GM23338 (cell line): ENCODE measurements around the gene AFF3. TPM values are rescaled to one million over a fixed set of nuclear protein-coding genes. Genes with fewer than 3 reads are reported as not detected.

Experiments used
- ATAC-seq: fragments of 200-7000 bp; cut with Tn5 transposase; 3 replicates; pipeline ENCODE4 v1.9.1; 2020
- DNase-seq: peaks from one replicate; pipeline ENCODE4 v3.0.0-alpha.2; 2015; ENCODE audit warnings: low spot score
- H2AFZ ChIP-seq: fragments of 200-600 bp; sonication (generic); 2 replicates; pipeline ENCODE4 v1.8.0; 2016; ENCODE audit warnings: antibody characterized with exemption, mild to moderate bottlenecking, moderate library complexity
- H3F3A ChIP-seq: fragments of 200-600 bp; sonication (generic); replicated peaks from 2 replicates; pipeline ENCODE4 v1.8.0; 2017; ENCODE audit warnings: antibody characterized with exemption, mixed run types, low read depth
- H3K27ac ChIP-seq: fragments of 200-600 bp; sonication (generic); 2 replicates; pipeline ENCODE4 v1.6.1; 2016; ENCODE audit warnings: low read depth
- H3K27me3 ChIP-seq: fragments of 200-600 bp; sonication (generic); 2 replicates; pipeline ENCODE4 v1.8.0; 2016; ENCODE audit warnings: mild to moderate bottlenecking, mixed run types, moderate library complexity; ENCODE audit not compliant: insufficient read depth
- H3K36me3 ChIP-seq: fragments of 200-600 bp; sonication (generic); 2 replicates; pipeline ENCODE4 v1.8.0; 2016; ENCODE audit warnings: mild to moderate bottlenecking; ENCODE audit not compliant: insufficient read depth
- H3K4me1 ChIP-seq: fragments of 200-600 bp; sonication (generic); 2 replicates; pipeline ENCODE4 v1.8.0; 2016; ENCODE audit warnings: mild to moderate bottlenecking, moderate library complexity; ENCODE audit not compliant: insufficient read depth
- H3K4me2 ChIP-seq: fragments of 200-600 bp; sonication (generic); 2 replicates; pipeline ENCODE4 v1.7.1; 2017; ENCODE audit warnings: mixed run types
- H3K4me3 ChIP-seq: fragments of 200-600 bp; sonication (generic); 2 replicates; pipeline ENCODE4 v1.6.1; 2016; ENCODE audit warnings: mixed run types
- H3K79me2 ChIP-seq: fragments of 200-600 bp; sonication (generic); replicated peaks from 2 replicates; pipeline ENCODE4 v1.8.0; 2017; ENCODE audit warnings: mild to moderate bottlenecking; ENCODE audit not compliant: insufficient read depth
- H3K9me2 ChIP-seq: fragments of 200-600 bp; sonication (generic); 2 replicates; pipeline ENCODE4 v1.8.0; 2017; ENCODE audit not compliant: insufficient read depth
- H4K20me1 ChIP-seq: fragments of 200-600 bp; sonication (generic); replicated peaks from 2 replicates; pipeline ENCODE4 v1.8.0; 2017; ENCODE audit warnings: mild to moderate bottlenecking; ENCODE audit not compliant: insufficient read depth
- H3K27ac Mint-ChIP-seq: 2 replicates; pipeline ENCODE4 v1.8.0; 2020; ENCODE audit warnings: inconsistent platforms, mild to moderate bottlenecking, moderate library complexity, mixed read lengths
- H3K27me3 Mint-ChIP-seq: 3 replicates; pipeline ENCODE4 v1.8.0; 2022; ENCODE audit warnings: low read depth, mild to moderate bottlenecking, moderate library complexity, mixed read lengths, inconsistent platforms; ENCODE audit not compliant: insufficient read depth, poor library complexity
- H3K36me3 Mint-ChIP-seq: 3 replicates; pipeline ENCODE4 v1.8.0; 2021; ENCODE audit warnings: low read depth, mild to moderate bottlenecking, inconsistent platforms, moderate library complexity, mixed read lengths
- H3K4me1 Mint-ChIP-seq: 3 replicates; pipeline ENCODE4 v1.8.0; 2020; ENCODE audit warnings: mild to moderate bottlenecking, inconsistent platforms, mixed read lengths
- H3K4me3 Mint-ChIP-seq: 3 replicates; pipeline ENCODE4 v1.8.0; 2021; ENCODE audit warnings: moderate library complexity, mild to moderate bottlenecking, inconsistent platforms, mixed read lengths
- H3K9me3 Mint-ChIP-seq: 3 replicates; pipeline ENCODE4 v1.8.0; 2020; ENCODE audit warnings: moderate library complexity, mild to moderate bottlenecking, inconsistent platforms, mixed read lengths
- CREB1 ChIP-seq: fragments of 250-450 bp; sonication (Bioruptor Pico); IDR thresholded peaks from 2 replicates; pipeline ENCODE4 v1.5.0; 2020; ENCODE audit warnings: low read depth, mild to moderate bottlenecking, moderate library complexity
- CTCF ChIP-seq, 2 experiments: fragments of 200-600 bp in 1 of 2; sonication (generic) in 1 of 2; conservative IDR thresholded peaks; 2 replicates each; pipeline versions ENCODE4 v1.5.1 to v1.6.1; 2016 to 2017; ENCODE audit warnings: antibody characterized with exemption in 2 of 2, low read depth in 2 of 2, mild to moderate bottlenecking in 2 of 2, moderate library complexity in 1 of 2
- ETS1 ChIP-seq: IDR thresholded peaks from 2 replicates; pipeline ENCODE4 v1.6.1; 2016; ENCODE audit warnings: antibody characterized with exemption
- EZH2 ChIP-seq: fragments of 200-600 bp; sonication (generic); IDR thresholded peaks from one replicate; pipeline ENCODE4 v1.8.0; 2017; ENCODE audit warnings: antibody characterized with exemption, mild to moderate bottlenecking, low read depth; ENCODE audit not compliant: unreplicated experiment
- EZH2phosphoT487 ChIP-seq: fragments of 200-600 bp; sonication (generic); IDR thresholded peaks from one replicate; pipeline ENCODE4 v1.8.1; 2018; ENCODE audit warnings: antibody characterized with exemption; ENCODE audit not compliant: unreplicated experiment
- JUNB ChIP-seq: IDR thresholded peaks from one replicate; pipeline ENCODE4 v1.6.1; 2016; ENCODE audit warnings: antibody characterized with exemption; ENCODE audit not compliant: unreplicated experiment
- POLR2AphosphoS5 ChIP-seq: IDR thresholded peaks from 2 replicates; pipeline ENCODE4 v1.6.1; 2016; ENCODE audit warnings: antibody characterized with exemption, low read depth
- REST ChIP-seq: IDR thresholded peaks from one replicate; pipeline ENCODE4 v1.6.1; 2018; ENCODE audit warnings: antibody characterized with exemption; ENCODE audit not compliant: unreplicated experiment
- STAT1 ChIP-seq: IDR thresholded peaks from one replicate; pipeline ENCODE4 v1.6.1; 2016; ENCODE audit warnings: antibody characterized with exemption; ENCODE audit not compliant: unreplicated experiment
- ZNF114 ChIP-seq: fragments of 250-450 bp; sonication (Bioruptor Pico); IDR thresholded peaks from 2 replicates; pipeline ENCODE4 v1.5.0; 2020; ENCODE audit warnings: mild to moderate bottlenecking, moderate library complexity
- ZNF331 ChIP-seq: fragments of 250-450 bp; sonication (Bioruptor Pico); IDR thresholded peaks from 2 replicates; pipeline ENCODE4 v1.5.0; 2020; ENCODE audit warnings: low read depth, mild to moderate bottlenecking, moderate library complexity
- ZNF462 ChIP-seq: fragments of 250-450 bp; sonication (Bioruptor Pico); IDR thresholded peaks from 2 replicates; pipeline ENCODE4 v1.5.0; 2020; ENCODE audit warnings: mild to moderate bottlenecking, moderate library complexity
- polyA plus RNA-seq: library from polyadenylated mRNA; unstranded; fragments of >200 nt; fragmentation: Nextera tagmentation; extraction: Ambion mirVana; gene quantifications from 2 replicates; pipeline ENCODE4 v1.2.1, GENCODE V29; 2016
- total RNA-seq: library from RNA; depleted of rRNA; stranded (reverse); fragments of >200 nt; shearing (Covaris generic); gene quantifications from 2 replicates; pipeline ENCODE4 v1.2.3, GENCODE V29; 2014

AFF3 gene
- total and polyA plus RNA-seq, 2 experiments from 2014 or later, result 0.73 to 1.4 TPM

- no peak for DNase-seq
- Histone ChIP-seq H3K4me2 (no peak overlapping the region), H3K27me3 (no peaks in the 10 kb centered on the region), H3K36me3 (no peaks in the 10 kb centered on the region), H3K79me2 (no peaks in the 10 kb centered on the region), H3K9me2 (no peaks in the 10 kb centered on the region), H3K4me1 (no peaks in the 10 kb centered on the region), H2AFZ (no peak overlapping the region), H3F3A (no peaks in the 10 kb centered on the region), H3K4me3 (no peak overlapping the region), H3K27ac (no peak overlapping the region), H4K20me1 (no peaks in the 10 kb centered on the region)
- no peaks in the 10 kb centered on the region for H3K27me3 Mint-ChIP-seq
- no peak overlapping the region for H3K27ac Mint-ChIP-seq
- no peak for ATAC-seq
- H3K4me1 Mint-ChIP-seq, result peaks cover 18% of the 10 kb centered on the region; the same call in 2 of the 3 replicates
- no peak overlapping the region for H3K4me3 Mint-ChIP-seq
- H3K9me3 Mint-ChIP-seq, result no peaks in the 10 kb centered on the region
- TF ChIP-seq REST (no peak), ZNF462 (CRISPR knock-in tag) (no peak), POLR2AphosphoS5 (no peak), ZNF114 (CRISPR knock-in tag) (no peak), ETS1 (no peak), EZH2 (no peak), CTCF (conservative IDR thresholded peaks at IDR 0.05; ENCODE audit: low read depth in 2 of 2) (no peak), ZNF331 (CRISPR knock-in tag) (no peak), CREB1 (CRISPR knock-in tag) (no peak), EZH2phosphoT487 (no peak), JUNB (no peak), STAT1 (no peak)
- no peaks in the 10 kb centered on the region for H3K36me3 Mint-ChIP-seq
These were observed 129.8 kb downstream of the AFF3 start for GRCh38 chr2:100012561-100012960.
